BE2C (cell line): ENCODE data around the gene FYCO1.

Experiments
- DNase-seq: peaks from one replicate; pipeline ENCODE4 v3.0.0-alpha.2; 2020
- H3K27me3 ChIP-seq: fragments of 250-450 bp; sonication (Bioruptor Pico); 2 replicates; pipeline ENCODE4 v1.5.1; 2020; ENCODE audit warnings: mild to moderate bottlenecking
- H3K36me3 ChIP-seq: fragments of 250-450 bp; sonication (Bioruptor Pico); 2 replicates; pipeline ENCODE4 v1.5.1; 2020; ENCODE audit warnings: mild to moderate bottlenecking
- H3K4me1 ChIP-seq: fragments of 250-450 bp; sonication (Bioruptor Pico); 2 replicates; pipeline ENCODE4 v1.5.1; 2020
- H3K4me3 ChIP-seq: 2 replicates; pipeline ENCODE4 v1.5.1; 2011; ENCODE audit warnings: low read depth, low read length
- H3K9me3 ChIP-seq: fragments of 250-450 bp; sonication (Bioruptor Pico); 2 replicates; pipeline ENCODE4 v1.5.1; 2020
- CTCF ChIP-seq: IDR thresholded peaks from 2 replicates; pipeline ENCODE4 v1.5.1; 2012; ENCODE audit warnings: mild to moderate bottlenecking, low read depth, low read length

Gene FYCO1

DNA sequence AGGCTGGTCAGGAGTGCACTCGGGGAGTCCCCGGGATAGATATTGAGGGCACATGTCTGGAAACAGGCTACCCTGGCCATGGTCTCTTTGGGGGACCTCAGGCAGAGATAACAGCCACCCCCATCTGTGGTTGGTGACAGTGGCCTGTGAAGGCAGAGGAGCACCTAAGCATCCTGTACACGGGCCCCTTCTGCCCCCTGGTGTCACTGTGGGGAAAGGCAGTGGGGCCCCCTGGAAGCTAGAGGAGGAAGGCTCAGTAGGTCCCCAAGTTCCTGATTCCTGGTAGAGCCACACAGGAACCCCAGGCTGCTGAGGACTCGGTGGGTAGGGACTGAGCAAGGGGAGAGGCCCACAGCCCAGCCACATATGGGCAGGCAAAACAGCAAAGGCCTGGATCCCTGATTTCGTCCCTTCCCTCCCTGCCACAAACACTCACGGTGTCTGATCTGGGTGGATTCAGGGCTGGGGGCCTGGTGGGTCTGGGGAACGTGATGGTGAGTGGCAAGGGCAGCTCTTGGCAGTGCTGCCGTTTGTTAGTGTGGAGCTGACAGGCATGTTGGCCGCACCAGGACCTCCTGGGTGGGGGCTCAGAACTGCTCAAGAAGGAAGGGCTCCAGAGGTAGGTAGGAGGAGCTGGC lies 66.5 kb downstream of the FYCO1 start:
- no peak overlapping the region for H3K4me3 ChIP-seq
- no peaks in the 10 kb centered on the region for H3K4me1 ChIP-seq
- H3K9me3 ChIP-seq: no peaks in the 10 kb centered on the region
- DNase-seq: peak; percentile 36
- H3K36me3 ChIP-seq: no peaks in the 10 kb centered on the region
- TF ChIP-seq CTCF: peak; percentile 72
- no peaks in the 10 kb centered on the region for H3K27me3 ChIP-seq

- H3K4me1 ChIP-seq: no peaks in the 10 kb centered on the region
- H3K9me3 ChIP-seq: no peaks in the 10 kb centered on the region
- H3K36me3 ChIP-seq: no peaks in the 10 kb centered on the region
- no peak for TF ChIP-seq CTCF
- H3K4me3 ChIP-seq: no peak overlapping the region
- no peak for DNase-seq
- no peaks in the 10 kb centered on the region for H3K27me3 ChIP-seq
Observed at GRCh38 chr3:45927881-45928280, 67.7 kb downstream of the FYCO1 start.

DNA sequence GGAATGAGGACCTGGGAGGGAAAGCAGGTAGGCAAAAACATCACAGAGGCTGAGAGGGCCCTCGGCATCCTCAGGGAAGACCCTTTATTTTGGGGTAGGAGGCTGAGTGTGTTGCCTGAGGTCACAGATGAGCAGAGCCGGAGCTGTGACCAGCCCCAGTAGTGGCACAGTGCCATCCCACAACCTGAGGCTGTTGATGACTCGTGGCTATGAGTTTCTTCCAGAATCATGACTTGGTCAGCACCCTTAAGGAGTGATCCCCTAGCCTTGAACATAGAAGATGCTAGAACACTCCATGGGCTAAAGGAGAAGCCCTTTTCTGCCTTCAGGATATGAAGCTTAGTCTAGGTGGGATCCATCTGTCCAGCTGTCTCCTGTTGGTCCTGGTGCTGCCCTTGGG lies 71.9 kb downstream of the FYCO1 start:
- H3K36me3 ChIP-seq: no peaks in the 10 kb centered on the region

GRCh38 chr3:45922950-45923590 lies 72.6 kb downstream of the FYCO1 start:
- DNase-seq: no peak
- H3K4me3 ChIP-seq: no peak overlapping the region
- H3K27me3 ChIP-seq: no peaks in the 10 kb centered on the region
- H3K9me3 ChIP-seq: no peaks in the 10 kb centered on the region
- H3K4me1 ChIP-seq: no peaks in the 10 kb centered on the region
- no peaks in the 10 kb centered on the region for H3K36me3 ChIP-seq
- no peak for TF ChIP-seq CTCF

More for the DNA sequence above, 71.9 kb downstream of the FYCO1 start:
- Histone ChIP-seq H3K9me3 (no peaks in the 10 kb centered on the region), H3K4me3 (no peak overlapping the region), H3K27me3 (no peaks in the 10 kb centered on the region), H3K4me1 (no peaks in the 10 kb centered on the region)
- no peak for TF ChIP-seq CTCF
- no peak for DNase-seq

DNA sequence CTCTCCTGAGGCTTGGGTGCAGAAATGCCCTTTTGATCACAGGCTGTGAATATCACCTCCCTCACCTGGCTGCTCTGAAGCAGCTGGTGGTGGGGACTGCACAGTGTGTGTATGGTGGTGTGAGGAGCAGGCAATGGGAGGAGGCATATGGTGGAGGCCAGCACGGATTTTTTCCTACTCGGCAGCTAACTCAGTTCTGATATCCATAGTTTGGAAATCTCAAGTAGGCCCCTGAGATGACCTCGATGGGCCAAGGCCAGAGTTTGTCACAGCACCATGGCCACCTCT lies 73.6 kb downstream of the FYCO1 start:
- H3K9me3 ChIP-seq: no peaks in the 10 kb centered on the region
- no peak overlapping the region for H3K4me3 ChIP-seq
- DNase-seq: no peak
- no peak for TF ChIP-seq CTCF
- H3K4me1 ChIP-seq: no peaks in the 10 kb centered on the region
- H3K36me3 ChIP-seq: no peaks in the 10 kb centered on the region
- H3K27me3 ChIP-seq: no peaks in the 10 kb centered on the region

- Histone ChIP-seq H3K9me3 (no peaks in the 10 kb centered on the region), H3K36me3 (no peaks in the 10 kb centered on the region), H3K4me3 (no peak overlapping the region), H3K4me1 (no peaks in the 10 kb centered on the region), H3K27me3 (no peaks in the 10 kb centered on the region)
- no peak for TF ChIP-seq CTCF
- DNase-seq: no peak
Observed at GRCh38 chr3:45921158-45922038, 74.2 kb downstream of the FYCO1 start.
